HL-60 (cell line): ENCODE data around the gene MTREX.

ENCODE experiments used
- DNase-seq, 2 experiments: peaks; one replicate each; pipeline ENCODE4 v3.0.0-alpha.2; 2010 to 2020; ENCODE audit warnings: low read depth in 1 of 2, low spot score in 1 of 2
- H3K27ac ChIP-seq: fragments of 250-450 bp; sonication (Bioruptor Pico); replicated peaks from 2 replicates; pipeline ENCODE4 v1.5.1; 2020; ENCODE audit warnings: mild to moderate bottlenecking, moderate library complexity
- H3K27me3 ChIP-seq: fragments of 250-450 bp; sonication (Bioruptor Pico); 2 replicates; pipeline ENCODE4 v1.5.1; 2021; ENCODE audit warnings: mild to moderate bottlenecking, moderate library complexity; ENCODE audit not compliant: insufficient read depth, poor library complexity, severe bottlenecking
- H3K4me3 ChIP-seq: replicated peaks from 2 replicates; pipeline ENCODE4 v1.5.1; 2011; ENCODE audit warnings: mild to moderate bottlenecking, control low read depth, low read length; ENCODE audit not compliant: insufficient read depth
- CTCF ChIP-seq: IDR thresholded peaks from one replicate; pipeline ENCODE4 v1.5.1; 2011; ENCODE audit warnings: low read length, control low read depth, inconsistent platforms; ENCODE audit not compliant: insufficient read depth
- GABPA ChIP-seq: IDR thresholded peaks from 2 replicates; pipeline ENCODE4 v1.6.1; 2012; ENCODE audit warnings: low read depth
- POLR2AphosphoS5 ChIP-seq: IDR thresholded peaks from 2 replicates; pipeline ENCODE4 v1.6.1; 2012; ENCODE audit warnings: low read depth
- REST ChIP-seq: IDR thresholded peaks from 2 replicates; pipeline ENCODE4 v1.6.1; 2012; ENCODE audit warnings: low read depth; ENCODE audit not compliant: insufficient replicate concordance
- SPI1 ChIP-seq: IDR thresholded peaks from 2 replicates; pipeline ENCODE4 v1.6.1; 2012; ENCODE audit warnings: low read depth, mild to moderate bottlenecking, borderline replicate concordance

The MTREX gene

DNA sequence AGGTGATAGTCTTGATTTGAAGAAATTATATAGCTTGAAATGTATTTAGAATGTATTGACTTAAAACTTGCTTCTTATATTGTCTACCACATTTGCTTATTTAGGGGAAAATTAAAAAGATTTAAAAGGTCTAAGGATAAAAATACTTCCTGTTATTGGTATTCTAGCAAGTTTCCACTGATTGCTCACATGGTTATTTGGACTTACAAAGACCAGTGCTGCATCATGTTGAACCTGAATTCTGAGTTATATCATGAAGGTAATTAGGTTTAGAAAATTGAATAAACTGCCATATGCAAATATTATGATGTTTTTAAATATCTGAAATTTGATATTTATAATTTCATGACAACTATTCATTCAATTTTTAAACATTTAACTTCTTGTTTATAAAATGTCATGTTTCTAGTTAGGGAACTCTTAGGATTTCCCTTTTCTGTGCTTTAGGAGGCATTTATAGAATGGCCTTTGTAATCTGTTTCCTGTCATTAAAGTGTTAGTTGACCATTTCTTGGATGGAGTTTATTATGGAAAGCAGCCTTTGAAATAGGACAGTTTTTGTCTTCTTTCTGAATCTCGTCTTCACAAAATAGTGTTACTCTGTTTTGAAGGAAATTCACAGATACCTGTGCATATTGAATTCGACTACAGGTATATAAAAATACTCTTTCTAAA is 85.8 kb downstream of the MTREX start:
- TF ChIP-seq POLR2AphosphoS5, result no peak
- no peaks in the 10 kb centered on the region for H3K27me3 ChIP-seq
- DNase-seq, result no peak
- no peak overlapping the region for H3K27ac ChIP-seq
- no peak overlapping the region for H3K4me3 ChIP-seq

- TF ChIP-seq POLR2AphosphoS5 (no peak), REST (no peak), CTCF (no peak), GABPA (no peak), SPI1 (no peak)
- no peak for DNase-seq
- Histone ChIP-seq H3K4me3 (no peak overlapping the region), H3K27ac (no peak overlapping the region), H3K27me3 (no peaks in the 10 kb centered on the region)
These were observed 94.4 kb downstream of the MTREX start for GRCh38 chr5:55402199-55402598.

DNA sequence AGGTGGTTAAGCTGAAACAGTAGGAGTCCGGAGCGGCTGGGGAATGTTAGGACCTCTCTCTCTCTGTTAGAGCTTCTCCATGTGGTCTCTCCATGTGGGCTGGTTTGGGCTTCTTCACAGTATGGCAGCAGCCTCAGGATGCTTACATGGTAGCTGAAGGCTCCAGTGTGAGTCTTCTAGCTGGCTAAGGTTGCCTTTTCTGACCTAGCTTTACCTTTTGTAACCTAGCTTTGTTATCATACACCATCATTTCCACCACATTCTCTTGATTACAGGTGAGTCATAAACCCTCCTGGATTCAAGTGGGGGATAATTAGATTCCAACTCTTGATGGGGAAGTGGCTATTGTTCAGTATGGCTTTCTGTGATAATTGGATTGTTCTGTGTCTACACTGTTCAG is 98.5 kb downstream of the MTREX start:
- TF ChIP-seq REST, result no peak
- TF ChIP-seq CTCF, result no peak
- no peak for TF ChIP-seq SPI1
- no peak for TF ChIP-seq POLR2AphosphoS5
- TF ChIP-seq GABPA, result no peak
- Histone ChIP-seq H3K4me3 (no peak overlapping the region), H3K27ac (no peak overlapping the region), H3K27me3 (no peaks in the 10 kb centered on the region)
- DNase-seq, result no peak

GRCh38 chr5:55407059-55407684 is 99.4 kb downstream of the MTREX start:
- peak in 1 of 2 experiments; percentile 1 for DNase-seq
- no peak overlapping the region for H3K4me3 ChIP-seq
- H3K27me3 ChIP-seq, result no peaks in the 10 kb centered on the region
- H3K27ac ChIP-seq, result no peak overlapping the region
- TF ChIP-seq GABPA, result no peak

- no peaks in the 10 kb centered on the region for H3K27me3 ChIP-seq
- no peak for DNase-seq
- no peak for TF ChIP-seq CTCF
- no peak for TF ChIP-seq REST
- no peak for TF ChIP-seq GABPA
- TF ChIP-seq SPI1, result no peak
- TF ChIP-seq POLR2AphosphoS5, result no peak
These were observed 100.2 kb downstream of the MTREX start for GRCh38 chr5:55407984-55408383.

More at GRCh38 chr5:55407984-55408383, 100.2 kb downstream of the MTREX start:
- Histone ChIP-seq H3K27ac (no peak overlapping the region), H3K4me3 (no peak overlapping the region)
